Rectal smooth muscle tissue (tissue), 1 donor: Measurements from ENCODE around the gene ASPRV1.

Source experiments
- H3K27ac ChIP-seq: one replicate; pipeline ENCODE4 v1.7.0; 2013; ENCODE audit warnings: low read depth, low read length, inconsistent platforms
- H3K27me3 ChIP-seq: one replicate; pipeline ENCODE4 v1.7.0; 2013; ENCODE audit warnings: low read length; ENCODE audit not compliant: control insufficient read depth, insufficient read depth
- H3K36me3 ChIP-seq: one replicate; pipeline ENCODE4 v1.7.0; 2013; ENCODE audit warnings: low read length; ENCODE audit not compliant: control insufficient read depth, insufficient read depth
- H3K4me1 ChIP-seq: one replicate; pipeline ENCODE4 v1.7.0; 2013; ENCODE audit warnings: low read length; ENCODE audit not compliant: control insufficient read depth, insufficient read depth
- H3K4me3 ChIP-seq: one replicate; pipeline ENCODE4 v1.7.0; 2013; ENCODE audit warnings: low read length
- H3K9ac ChIP-seq: one replicate; pipeline ENCODE4 v1.7.0; 2013; ENCODE audit warnings: low read length

ASPRV1 gene

DNA sequence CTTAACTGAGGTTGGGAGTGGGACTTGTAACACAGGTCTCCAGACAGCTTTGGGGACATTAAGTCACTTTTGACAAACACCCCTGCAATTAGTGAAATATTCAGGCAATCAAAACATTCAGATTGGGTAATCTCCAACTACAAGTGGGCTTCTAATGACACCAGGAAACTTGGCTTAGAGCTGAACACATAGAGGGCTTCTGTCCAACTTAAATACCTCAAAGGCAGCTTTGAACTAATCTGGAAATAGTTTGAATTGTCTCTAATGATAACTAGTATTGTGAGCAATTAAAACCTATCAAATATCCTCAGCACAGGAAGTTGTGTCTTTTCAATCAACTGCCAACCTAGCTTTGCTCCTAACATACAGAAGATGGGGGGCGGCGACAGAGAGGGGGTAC lies 5.1 kb upstream of the ASPRV1 start:
- H3K4me3 ChIP-seq = no peak overlapping the region
- H3K27ac ChIP-seq = no peak overlapping the region
- no peak overlapping the region for H3K9ac ChIP-seq
- no peaks in the 10 kb centered on the region for H3K27me3 ChIP-seq
- H3K4me1 ChIP-seq = no peaks in the 10 kb centered on the region
- H3K36me3 ChIP-seq = no peaks in the 10 kb centered on the region

DNA sequence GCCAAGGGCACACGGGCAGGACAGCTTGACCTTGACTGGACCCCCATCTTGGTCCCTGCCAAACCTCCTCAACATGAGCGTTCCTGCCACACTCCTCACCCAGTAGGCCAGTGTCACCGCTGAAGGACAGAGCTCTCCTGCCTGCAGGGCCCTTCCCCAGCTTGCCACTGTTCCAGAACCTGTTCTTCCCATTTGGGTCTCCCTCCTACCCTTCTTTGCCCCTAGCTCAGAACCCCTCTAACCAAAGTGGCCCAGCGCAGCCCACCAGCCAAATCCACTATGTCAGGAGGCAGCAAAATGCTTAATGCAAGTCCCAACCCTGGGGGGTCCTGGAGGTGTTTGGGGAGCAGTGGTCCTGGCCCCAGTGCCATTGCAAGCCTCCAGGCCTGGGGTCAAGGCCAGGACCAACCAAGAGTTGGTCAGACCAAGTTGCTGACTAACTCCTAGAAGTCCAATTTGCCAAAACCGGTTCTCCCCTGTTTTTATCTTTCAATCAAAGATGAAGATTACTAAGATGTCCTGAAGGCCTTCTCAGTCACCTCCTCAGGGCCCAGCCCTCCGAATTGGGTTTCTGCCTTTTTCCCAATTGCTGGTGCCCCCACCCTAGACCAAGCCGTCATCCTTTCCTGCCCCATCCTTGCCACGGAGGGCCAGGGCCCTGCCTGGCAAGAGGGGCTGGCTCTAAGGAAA lies 4.5 kb upstream of the ASPRV1 start:
- Histone ChIP-seq H3K27me3 (no peaks in the 10 kb centered on the region), H3K9ac (no peak overlapping the region), H3K4me1 (no peaks in the 10 kb centered on the region), H3K27ac (no peak overlapping the region), H3K36me3 (no peaks in the 10 kb centered on the region), H3K4me3 (no peak overlapping the region)

DNA sequence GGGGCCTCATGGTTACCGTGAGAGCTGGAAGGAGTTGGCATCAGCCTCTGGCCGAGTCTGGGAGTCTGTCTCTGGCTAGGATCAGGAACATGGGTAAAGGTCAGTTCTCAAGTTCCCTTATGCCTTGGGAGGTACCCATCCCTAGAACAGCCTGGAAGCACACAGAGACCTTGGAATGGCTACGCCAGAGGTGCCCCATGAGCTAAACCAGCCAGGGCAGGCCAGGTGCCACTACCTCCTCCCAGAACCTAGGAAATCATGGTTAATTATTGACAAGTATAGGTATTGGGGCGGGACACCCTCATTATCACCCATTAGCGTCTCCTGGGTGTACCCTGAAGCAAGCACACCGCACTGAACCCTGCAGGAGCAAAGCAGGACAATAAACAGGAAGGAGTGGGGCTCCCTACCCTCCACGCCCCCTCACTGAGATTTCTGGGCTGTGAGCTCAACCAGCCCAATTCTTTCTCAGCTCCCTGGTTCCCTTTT lies 3.0 kb upstream of the ASPRV1 start:
- no peaks in the 10 kb centered on the region for H3K4me1 ChIP-seq
- no peaks in the 10 kb centered on the region for H3K36me3 ChIP-seq
- H3K9ac ChIP-seq = no peak overlapping the region
- H3K4me3 ChIP-seq = no peak overlapping the region
- no peaks in the 10 kb centered on the region for H3K27me3 ChIP-seq
- no peak overlapping the region for H3K27ac ChIP-seq

DNA sequence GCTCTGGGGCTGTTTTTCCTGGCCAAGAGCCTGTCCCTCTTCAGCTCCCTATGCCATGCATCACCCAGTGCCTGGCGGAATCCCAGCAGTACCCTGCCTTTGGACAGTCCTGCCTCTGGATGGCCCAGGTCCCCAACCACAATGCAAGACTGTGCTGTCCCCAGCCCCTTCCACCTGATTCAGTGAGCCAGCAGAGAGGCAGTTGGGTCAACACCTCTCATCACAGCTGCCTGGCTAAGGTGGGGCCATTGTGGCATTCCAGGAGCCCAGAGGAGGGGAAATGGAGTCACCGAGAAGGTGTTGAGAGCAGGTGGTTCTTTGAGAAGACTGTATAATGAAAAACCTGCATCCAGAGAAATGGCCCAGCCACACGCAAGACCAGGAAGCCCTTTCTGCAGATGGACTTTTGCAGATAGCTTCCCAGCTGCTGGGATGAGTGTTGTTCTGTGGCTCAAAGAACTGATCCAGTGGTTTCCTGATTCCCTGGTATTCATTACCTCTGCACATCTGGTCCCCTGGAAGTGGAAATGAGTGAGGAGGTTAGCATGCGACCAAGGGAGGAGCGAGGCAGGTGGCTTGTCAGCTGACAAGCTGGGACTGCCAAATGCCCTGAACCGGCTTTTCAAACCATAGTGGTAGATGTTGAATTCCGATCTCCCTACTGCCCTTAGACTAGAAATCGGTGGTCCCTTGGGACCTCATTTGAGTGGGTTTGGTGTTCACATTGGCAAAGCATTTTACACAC lies 1.7 kb upstream of the ASPRV1 start:
- no peak overlapping the region for H3K27ac ChIP-seq
- H3K4me3 ChIP-seq = no peak overlapping the region
- no peaks in the 10 kb centered on the region for H3K36me3 ChIP-seq
- H3K9ac ChIP-seq = no peak overlapping the region
- no peaks in the 10 kb centered on the region for H3K4me1 ChIP-seq
- no peaks in the 10 kb centered on the region for H3K27me3 ChIP-seq

DNA sequence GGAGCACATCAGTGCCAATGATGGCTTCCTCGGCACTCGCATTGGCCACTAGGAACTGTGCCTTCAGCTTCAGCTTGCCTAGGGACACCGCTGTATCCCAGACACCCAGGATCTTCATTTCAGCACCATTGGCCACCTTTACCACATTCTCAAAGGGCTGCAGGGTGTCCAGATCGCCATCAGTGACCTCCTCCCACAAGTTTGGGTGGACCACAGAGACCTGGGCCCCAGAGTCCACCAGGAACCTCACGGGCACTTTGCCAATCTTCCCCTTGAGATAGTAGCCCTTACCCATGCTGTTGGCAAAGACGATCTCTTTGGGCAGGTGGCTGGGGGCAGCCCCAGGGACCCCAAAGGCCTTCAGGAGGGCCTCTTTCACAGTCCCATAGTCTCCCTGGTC lies 610 bp downstream of the ASPRV1 start:
- H3K9ac ChIP-seq = no peak overlapping the region
- H3K36me3 ChIP-seq = no peaks in the 10 kb centered on the region
- no peaks in the 10 kb centered on the region for H3K4me1 ChIP-seq
- no peak overlapping the region for H3K4me3 ChIP-seq
- H3K27ac ChIP-seq = no peak overlapping the region
- peaks cover 2% of the 10 kb centered on the region for H3K27me3 ChIP-seq

DNA sequence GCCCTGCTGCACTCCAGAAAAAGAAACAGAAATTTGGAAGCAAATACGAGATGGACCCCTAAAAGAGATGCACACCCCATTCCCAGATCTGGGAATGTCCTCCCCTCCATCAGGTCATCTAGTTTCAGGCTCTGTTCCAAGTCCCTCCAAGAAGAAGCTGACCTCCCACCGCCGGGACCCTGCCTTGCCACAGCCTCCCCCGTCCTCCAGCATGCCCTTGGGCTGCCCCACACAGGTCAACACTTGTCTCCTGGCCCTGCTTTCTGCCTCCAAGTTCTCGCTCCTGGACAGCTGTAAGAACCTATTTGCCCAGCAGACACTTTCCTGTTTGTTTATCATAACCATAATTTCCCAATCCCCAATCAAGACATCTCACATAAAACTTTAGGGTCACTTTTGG lies 2.0 kb downstream of the ASPRV1 start:
- Histone ChIP-seq H3K27me3 (peaks cover 2% of the 10 kb centered on the region), H3K36me3 (no peaks in the 10 kb centered on the region), H3K4me1 (no peaks in the 10 kb centered on the region), H3K9ac (no peak overlapping the region), H3K27ac (no peak overlapping the region), H3K4me3 (no peak overlapping the region)

DNA sequence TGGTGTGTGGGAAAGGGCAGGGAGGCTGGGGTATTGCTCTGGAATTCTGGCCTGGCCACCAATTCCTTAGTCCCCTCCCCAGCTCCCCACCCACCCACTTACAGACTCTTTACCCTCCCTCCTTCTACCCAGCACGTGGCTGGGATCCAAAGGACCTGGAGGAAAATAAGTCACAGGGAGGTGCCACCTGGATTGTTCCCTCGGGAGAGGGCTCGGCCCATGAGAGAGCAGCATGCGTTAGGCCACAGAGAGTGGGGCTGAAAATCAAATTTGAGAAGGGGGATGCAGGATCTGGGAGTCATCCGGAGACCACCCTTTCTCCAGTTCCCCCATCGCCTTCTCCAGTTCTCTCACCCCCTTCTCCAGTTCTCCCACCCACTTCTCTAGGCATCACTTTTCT lies 3.0 kb downstream of the ASPRV1 start:
- Histone ChIP-seq H3K9ac (no peak overlapping the region), H3K4me3 (no peak overlapping the region), H3K4me1 (no peaks in the 10 kb centered on the region), H3K27ac (no peak overlapping the region), H3K36me3 (no peaks in the 10 kb centered on the region), H3K27me3 (peaks cover 2% of the 10 kb centered on the region)

DNA sequence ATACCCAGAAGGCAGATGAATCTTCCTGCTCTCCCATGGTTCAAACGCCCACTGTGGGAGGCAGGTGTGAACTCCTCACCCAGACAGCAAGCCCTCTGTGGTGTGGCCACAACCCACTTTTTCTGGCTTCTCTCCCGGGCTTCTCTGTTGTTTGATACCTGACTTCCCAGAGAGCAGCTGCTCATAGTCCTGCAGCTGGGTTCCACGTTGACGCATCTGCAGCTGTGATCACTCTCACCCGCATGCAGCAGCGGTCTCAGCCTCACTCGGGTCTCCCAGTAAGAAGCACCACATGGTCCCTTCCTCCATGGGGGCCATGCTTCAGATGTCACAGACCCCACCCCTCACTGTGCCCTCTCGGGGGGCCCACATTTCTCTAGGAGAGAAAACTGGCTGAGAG lies 3.5 kb downstream of the ASPRV1 start:
- Histone ChIP-seq H3K4me3 (no peak overlapping the region), H3K36me3 (no peaks in the 10 kb centered on the region), H3K9ac (no peak overlapping the region), H3K4me1 (no peaks in the 10 kb centered on the region), H3K27me3 (peaks cover 2% of the 10 kb centered on the region), H3K27ac (no peak overlapping the region)

DNA sequence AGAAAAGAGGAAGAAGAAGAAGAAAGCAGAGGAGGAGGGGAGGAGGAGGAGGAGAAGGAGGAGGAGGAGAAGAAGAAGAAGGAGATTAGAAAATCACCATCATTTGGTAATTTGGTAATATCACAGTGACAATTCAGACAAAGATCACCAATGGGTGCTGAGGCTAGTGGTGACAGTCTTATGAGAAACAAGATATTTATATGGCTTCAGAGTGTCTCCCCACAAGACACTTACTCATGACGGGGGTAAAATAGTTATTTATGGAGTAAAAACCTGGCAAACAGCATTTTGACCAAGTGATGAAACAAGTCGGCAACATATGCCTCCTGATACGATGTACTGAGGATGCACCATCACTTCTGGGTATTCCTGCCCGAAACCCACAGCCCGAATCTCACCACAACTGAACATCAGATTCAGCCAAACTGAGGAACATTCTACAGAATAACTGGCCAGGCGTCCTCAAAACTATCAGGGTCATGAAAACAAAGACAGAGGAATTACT lies 4.9 kb downstream of the ASPRV1 start:
- Histone ChIP-seq H3K27me3 (peaks cover 2% of the 10 kb centered on the region), H3K9ac (no peak overlapping the region), H3K36me3 (no peaks in the 10 kb centered on the region), H3K4me1 (no peaks in the 10 kb centered on the region), H3K27ac (no peak overlapping the region), H3K4me3 (no peak overlapping the region)

DNA sequence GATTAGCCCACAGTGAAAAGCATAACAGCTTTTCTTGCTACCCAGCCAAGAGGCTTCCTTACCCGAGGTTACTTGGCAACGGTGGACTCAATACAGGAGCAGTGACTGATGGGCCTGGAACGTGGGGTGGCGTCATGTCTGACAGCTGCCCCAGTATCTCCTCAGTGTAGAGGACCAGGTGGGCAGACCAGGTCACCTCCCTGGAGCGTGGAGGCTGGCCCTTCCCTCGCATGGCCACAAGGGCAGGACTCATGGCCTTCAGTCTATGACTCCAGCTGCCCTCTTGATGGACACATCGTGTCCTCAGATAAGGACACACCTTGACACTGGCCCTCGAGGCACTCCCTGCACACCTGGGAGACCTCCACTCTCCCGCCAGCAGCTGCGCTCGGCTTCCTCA lies 6.4 kb downstream of the ASPRV1 start:
- H3K9ac ChIP-seq = no peak overlapping the region
- H3K27me3 ChIP-seq = peaks cover 2% of the 10 kb centered on the region
- no peaks in the 10 kb centered on the region for H3K36me3 ChIP-seq
- no peak overlapping the region for H3K4me3 ChIP-seq
- no peak overlapping the region for H3K27ac ChIP-seq
- H3K4me1 ChIP-seq = no peaks in the 10 kb centered on the region

DNA sequence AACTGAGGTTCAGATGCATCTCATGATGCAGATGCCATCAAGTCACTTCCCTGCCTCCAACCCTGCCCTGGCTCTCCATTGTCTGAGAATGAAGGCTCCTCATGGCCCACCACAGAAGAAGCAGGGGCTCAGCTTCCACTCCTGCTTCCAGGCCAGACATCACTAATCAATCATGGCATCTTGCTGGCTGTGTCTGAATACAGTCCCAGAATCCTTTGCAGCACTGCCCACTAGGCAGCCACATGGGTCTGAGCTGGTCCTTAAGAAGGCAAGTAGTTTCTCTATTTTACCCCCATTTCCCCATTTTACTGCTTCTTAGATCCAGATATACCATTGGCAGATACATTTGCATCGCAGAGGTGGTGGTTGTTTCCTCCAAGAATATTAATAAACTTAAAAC lies 7.3 kb downstream of the ASPRV1 start:
- Histone ChIP-seq H3K4me1 (no peaks in the 10 kb centered on the region), H3K36me3 (no peaks in the 10 kb centered on the region), H3K9ac (no peak overlapping the region), H3K27ac (no peak overlapping the region), H3K27me3 (peaks cover 2% of the 10 kb centered on the region), H3K4me3 (no peak overlapping the region)

DNA sequence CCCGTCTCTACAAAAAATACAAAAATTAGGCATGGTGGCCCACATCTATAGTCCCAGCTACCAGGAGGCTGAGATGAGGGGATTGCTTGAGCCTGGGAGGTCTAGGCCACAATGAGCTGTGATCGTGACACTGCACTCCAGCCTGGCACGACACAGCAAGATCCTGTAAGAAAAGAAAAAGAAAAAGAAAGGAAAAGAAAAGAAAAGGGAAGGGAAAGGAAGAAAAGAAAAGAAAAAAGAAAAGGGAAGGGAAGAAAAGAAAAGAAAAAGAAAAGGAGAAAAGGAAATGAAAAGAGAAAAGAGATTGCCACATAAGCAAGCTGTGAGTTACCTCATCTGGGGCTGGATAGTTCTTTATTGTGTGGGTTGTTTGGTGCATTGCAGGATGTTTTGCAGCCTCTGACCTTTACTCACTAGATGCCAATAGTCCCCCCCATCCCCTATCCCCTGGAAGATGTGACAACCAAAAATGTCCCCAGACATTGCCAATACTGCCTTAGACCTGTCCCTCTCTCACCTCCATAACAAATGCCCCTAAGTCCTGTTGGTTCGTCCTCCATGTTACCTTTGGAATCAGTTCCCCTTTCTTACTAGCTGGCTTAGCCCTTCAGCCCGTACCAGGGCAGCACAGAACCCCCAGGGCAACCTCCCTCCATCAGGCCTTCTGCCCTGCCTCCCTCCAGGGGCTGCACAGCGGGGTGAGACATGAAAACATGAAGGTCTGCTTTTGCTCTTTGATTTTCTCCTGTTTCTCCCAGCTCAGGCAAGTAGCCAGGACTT lies 8.9 kb downstream of the ASPRV1 start:
- Histone ChIP-seq H3K9ac (no peak overlapping the region), H3K27me3 (no peaks in the 10 kb centered on the region), H3K36me3 (no peaks in the 10 kb centered on the region), H3K27ac (no peak overlapping the region), H3K4me3 (no peak overlapping the region), H3K4me1 (no peaks in the 10 kb centered on the region)
